Tibial nerve (tissue), 3 donors: ENCODE measurements around the gene TEKT1.

Experiments
- POLR2A ChIP-seq, 2 donors: fragments of 450-650 bp; IDR thresholded peaks; one replicate each; pipeline ENCODE4 v1.6.1; 2017; ENCODE audit warnings: antibody characterized with exemption in 2 of 2, mild to moderate bottlenecking in 2 of 2, moderate library complexity in 2 of 2
- TF ChIP-seq, protein P1 (sequence below), 5 experiments: fragments of 200-600 bp in 3 of 5; fragments of 450-650 bp in 2 of 5; sonication (generic) in 3 of 5; IDR thresholded peaks; one replicate each; pipeline ENCODE4 v1.5.1; 2016 to 2019; ENCODE audit warnings: antibody characterized with exemption in 5 of 5, mild to moderate bottlenecking in 3 of 5, moderate library complexity in 2 of 5

DNA sequence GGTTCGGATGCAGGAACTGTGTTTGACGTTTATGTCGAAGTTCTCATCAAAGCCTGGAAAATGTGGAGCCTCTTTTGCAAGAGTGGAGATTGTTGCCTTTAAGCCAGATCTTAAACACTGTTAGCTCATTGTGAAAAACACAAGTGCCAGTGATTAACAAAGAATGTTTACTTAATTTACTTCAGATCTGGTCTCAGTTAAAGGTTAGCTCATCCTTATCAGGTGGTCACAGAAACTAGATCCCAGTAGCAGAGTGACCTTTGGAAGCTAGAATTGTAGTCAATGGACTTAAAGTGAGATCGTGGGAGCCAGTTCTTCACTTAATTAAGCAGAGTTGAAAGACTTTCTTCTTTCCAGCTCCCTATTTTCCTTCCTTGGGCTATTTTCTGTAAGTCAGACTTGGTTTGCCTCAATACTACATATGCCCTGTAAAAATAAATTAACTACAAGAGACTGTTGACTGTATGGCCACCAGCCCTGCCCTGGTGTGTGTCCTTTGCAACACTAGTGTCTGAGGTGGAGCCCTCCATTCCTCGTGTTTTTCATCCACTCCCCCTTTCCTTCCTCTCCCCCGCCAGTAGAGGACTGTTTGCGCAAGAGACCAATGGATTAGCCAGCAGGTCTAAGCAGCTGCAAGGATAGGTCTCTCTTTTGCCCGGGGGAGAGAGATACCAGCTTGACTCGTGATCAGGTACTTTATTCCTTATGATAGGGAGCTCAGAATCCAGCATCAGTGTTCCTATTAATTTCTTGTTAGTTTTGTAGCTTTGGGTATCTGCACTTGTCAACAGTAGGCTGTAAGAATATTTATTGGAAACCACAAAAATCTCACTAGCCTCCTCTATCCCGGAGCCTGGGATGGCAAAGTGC, 35.3 kb downstream of the TEKT1 start:
- TF ChIP-seq, protein P1, sequence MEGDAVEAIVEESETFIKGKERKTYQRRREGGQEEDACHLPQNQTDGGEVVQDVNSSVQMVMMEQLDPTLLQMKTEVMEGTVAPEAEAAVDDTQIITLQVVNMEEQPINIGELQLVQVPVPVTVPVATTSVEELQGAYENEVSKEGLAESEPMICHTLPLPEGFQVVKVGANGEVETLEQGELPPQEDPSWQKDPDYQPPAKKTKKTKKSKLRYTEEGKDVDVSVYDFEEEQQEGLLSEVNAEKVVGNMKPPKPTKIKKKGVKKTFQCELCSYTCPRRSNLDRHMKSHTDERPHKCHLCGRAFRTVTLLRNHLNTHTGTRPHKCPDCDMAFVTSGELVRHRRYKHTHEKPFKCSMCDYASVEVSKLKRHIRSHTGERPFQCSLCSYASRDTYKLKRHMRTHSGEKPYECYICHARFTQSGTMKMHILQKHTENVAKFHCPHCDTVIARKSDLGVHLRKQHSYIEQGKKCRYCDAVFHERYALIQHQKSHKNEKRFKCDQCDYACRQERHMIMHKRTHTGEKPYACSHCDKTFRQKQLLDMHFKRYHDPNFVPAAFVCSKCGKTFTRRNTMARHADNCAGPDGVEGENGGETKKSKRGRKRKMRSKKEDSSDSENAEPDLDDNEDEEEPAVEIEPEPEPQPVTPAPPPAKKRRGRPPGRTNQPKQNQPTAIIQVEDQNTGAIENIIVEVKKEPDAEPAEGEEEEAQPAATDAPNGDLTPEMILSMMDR (IDR thresholded peaks at IDR 0.05) = no peak
- no peak for TF ChIP-seq POLR2A (IDR thresholded peaks at IDR 0.05)
